Heart right ventricle (tissue), 16 donors: ENCODE measurements around the gene OVCH1. TPM values are rescaled to one million over a fixed set of nuclear protein-coding genes. Genes with fewer than 3 reads are reported as not detected.

ENCODE experiments used
- ATAC-seq, 8 donors: fragments of 200-7000 bp; cut with Tn5 transposase; one replicate each; pipeline ENCODE4 v1.9.1; 2020; ENCODE audit warnings: mild to moderate bottlenecking in 8 of 8, moderate library complexity in 8 of 8, moderate number of reproducible peaks in 1 of 8
- DNase-seq, 2 donors: peaks; one replicate each; pipeline ENCODE4 v3.0.0-alpha.2; 2020
- H3K27ac ChIP-seq, 10 donors: fragments of 200-600 bp; sonication (generic) in 2 of 10; one replicate each; pipeline versions ENCODE4 v1.5.0 to v1.8.0; 2020 to 2022; ENCODE audit warnings: mild to moderate bottlenecking in 3 of 10
- H3K27me3 ChIP-seq, 7 donors: fragments of 200-600 bp; one replicate each; pipeline ENCODE4 v1.8.0; 2021 to 2022; ENCODE audit warnings: mild to moderate bottlenecking in 2 of 7
- H3K36me3 ChIP-seq, 9 donors: fragments of 200-600 bp; sonication (generic) in 1 of 9; one replicate each; pipeline versions ENCODE4 v1.5.0 to v1.8.0; 2020 to 2022; ENCODE audit warnings: mild to moderate bottlenecking in 2 of 9
- H3K4me1 ChIP-seq, 9 donors: fragments of 200-600 bp; sonication (generic) in 1 of 9; one replicate each; pipeline versions ENCODE4 v1.5.0 to v1.8.0; 2020 to 2022; ENCODE audit warnings: mild to moderate bottlenecking in 4 of 9
- H3K4me3 ChIP-seq, 10 donors: fragments of 200-600 bp; sonication (generic) in 2 of 10; one replicate each; pipeline versions ENCODE4 v1.5.0 to v1.8.0; 2020 to 2022; ENCODE audit warnings: mild to moderate bottlenecking in 7 of 10, moderate library complexity in 2 of 10
- H3K9me3 ChIP-seq, 11 donors: fragments of 200-600 bp in 10 of 11; sonication (generic) in 2 of 11; one replicate each; pipeline versions ENCODE4 v1.5.0 to v1.8.0; 2013 to 2022; ENCODE audit warnings: mild to moderate bottlenecking in 2 of 11, control low read depth in 1 of 11, moderate library complexity in 1 of 11
- CTCF ChIP-seq, 9 donors: fragments of 200-600 bp; sonication (generic) in 2 of 9; IDR thresholded peaks; one replicate each; pipeline versions ENCODE4 v1.5.0 to v1.8.0; 2021 to 2022; ENCODE audit warnings: antibody characterized with exemption in 9 of 9, mild to moderate bottlenecking in 5 of 9, moderate library complexity in 1 of 9
- WGBS, 2 donors: extraction: QIAGEN DNeasy Blood & Tissue Kit; methylation state at CpG; one replicate each; pipeline ENCODE4 v1.1.7; 2013; ENCODE audit warnings: inconsistent platforms in 1 of 2; 5-methylcytosine and 5-hydroxymethylcytosine counted together
- intact Hi-C, 10 donors: fragments of 100-400 bp; cut with DNase I; formaldehyde crosslinking; loops; one replicate each; pipeline versions ENCODE4 v1.11.1 to v1.14.2; 2022
- polyA plus RNA-seq, 2 donors: library from polyadenylated mRNA; stranded (reverse); fragments of 200-250 nt; gene quantifications; one replicate each; pipeline ENCODE4 v1.2.3, GENCODE V29; 2013
- total RNA-seq, 10 donors: library from RNA; stranded (reverse); fragmentation: NEBNext Ultra II Directional in 3 of 10; extraction: Animal tissue kit (Norgen Biotek cat#: 25700) in 3 of 10; gene quantifications; one replicate each; pipeline versions ENCODE4 v1.2.1 to v1.2.4, GENCODE V29; 2021 to 2023
- donor health status: Arrhythmogenic right ventricular cardiomyopathy.
- donor health status: ischemic (EF 13 %, LVEDD 7.1; RV severe dilation, severe dysfunction).
- donor health status: healthy with polysubstance abuse.
- donor health status: DM: no; HTN: yes; CAD: no.
- donor health status: DM: no; HTN: no; CAD: no.
- donor health status: ischemic (EF 25% LVEDD 6.9; RV normal size, moderate dysfunction).
- donor health status: ischemic (EF 25% LVEDD 5.7; RV mildly dilated, moderate dysfunction).
- donor health status: healthy.
- donor health status: DM: yes; HTN: yes; CAD: no.
- donor health status: Ischemic cardiomyopathy.
- donor health status: ischemic (EF 35%, LVEDD 5.7; RV mildly dilated, moderate dysfunction).
- donor health status: nonischemic (EF 11% LVEDD 7.7; RV severe dilation, severe dysfunction).
- donor health status: DM: yes; HTN: yes; CAD: no.
- donor health status: PGD.
- donor health status: ischemic (EF 29% LVEDD 5.4; RV normal size, mild dysfunction).
- donor health status: nonischemic (EF 23%, LVEDD 6.1; RV moderate dilation, normal function).

The OVCH1 gene
- total and polyA plus RNA-seq, 12 donors: 0.07 to 0.44 (median 0.21) TPM; not detected in 6

DNA sequence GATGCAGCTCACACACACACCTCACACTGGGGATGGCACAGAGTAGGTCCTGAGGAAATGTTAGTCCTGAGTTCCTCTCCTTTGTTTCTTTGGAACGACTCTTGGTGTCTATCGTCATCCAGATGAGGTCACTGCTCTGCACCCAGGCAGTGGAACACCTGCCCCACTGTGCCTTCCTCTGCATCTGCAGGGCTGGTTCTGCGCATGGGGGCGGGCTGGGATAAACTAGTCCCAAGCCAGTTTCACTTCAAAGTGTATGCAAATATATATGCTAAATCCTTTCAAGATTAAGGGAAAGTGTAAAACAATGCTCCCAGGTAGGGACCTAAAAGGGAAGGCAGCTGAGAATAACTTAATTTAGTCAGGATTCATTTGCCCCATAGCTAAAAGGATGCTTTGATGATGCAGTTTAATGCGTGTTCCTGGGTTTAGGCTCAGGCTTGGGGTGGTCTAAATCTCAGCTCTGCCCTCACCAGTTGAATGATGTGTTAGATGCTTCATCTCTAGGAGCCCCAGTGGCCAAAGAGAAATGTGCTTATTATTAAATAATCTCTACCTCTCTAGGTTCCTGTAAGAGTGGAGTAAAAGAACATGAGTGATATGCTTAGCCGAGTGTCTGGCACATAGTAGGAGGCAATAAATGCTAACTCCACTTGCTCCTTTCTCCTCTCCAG, 47.1 kb upstream of the OVCH1 start:
- 83 to 87% methylated on average over 6 of the region's 6 CpGs for WGBS, 2 donors
- H3K27ac ChIP-seq: no peak overlapping the region
- peaks cover 0 to 31% (median 16%) of the 10 kb centered on the region in 9 donors for H3K4me1 ChIP-seq
- no peak for TF ChIP-seq CTCF (IDR thresholded peaks at IDR 0.05)
- peaks cover 0 to under 1% (median 0%) of the 10 kb centered on the region in 9 donors for H3K36me3 ChIP-seq
- ATAC-seq (no peak), DNase-seq (no peak)
- no peaks in the 10 kb centered on the region for H3K27me3 ChIP-seq
- H3K9me3 ChIP-seq: no peaks in the 10 kb centered on the region
- no peak overlapping the region for H3K4me3 ChIP-seq
- intact Hi-C loops: loop anchor here in 1 of 10 donors (10.0 kb wide), 1 partner anchor 1280 kb away; no protein-coding TSS in a partner anchor

DNA sequence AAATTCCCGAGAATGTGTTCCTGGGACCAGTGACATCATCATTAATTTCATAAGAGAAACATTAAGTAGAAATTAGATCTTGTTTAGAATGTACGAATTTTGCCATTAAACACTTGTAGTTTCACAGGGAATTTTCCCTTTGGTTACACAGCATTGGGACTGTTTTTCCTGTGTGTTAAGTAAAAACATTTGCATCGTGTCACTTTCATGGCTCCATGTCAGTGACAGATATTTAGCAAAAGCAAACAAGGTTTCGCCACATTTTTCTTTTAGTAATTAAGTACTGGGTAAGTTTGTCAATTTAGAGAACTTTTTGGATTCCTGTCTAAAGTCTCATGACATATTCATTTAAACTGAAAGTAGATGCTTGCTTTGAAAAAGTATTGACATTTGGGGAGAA, 45.5 kb upstream of the OVCH1 start:
- ATAC-seq: no peak
- Histone ChIP-seq H3K4me3 (peak overlapping the region in 5 of 10 donors; percentile 2 to 26 (median 9)), H3K4me1 (peaks cover 0 to 30% (median 16%) of the 10 kb centered on the region in 9 donors), H3K36me3 (peaks cover 0 to 14% (median 0%) of the 10 kb centered on the region in 9 donors), H3K27me3 (no peaks in the 10 kb centered on the region), H3K9me3 (no peaks in the 10 kb centered on the region), H3K27ac (peak overlapping the region in 6 of 10 donors; percentile 9 to 39 (median 18))
- WGBS, 2 donors: 65 to 76% methylated on average over 4 of the region's 4 CpGs
- TF ChIP-seq CTCF (IDR thresholded peaks at IDR 0.05): no peak
- intact Hi-C loops: loop anchor here in 1 of 10 donors (10.0 kb wide), 1 partner anchor 1282 kb away; no protein-coding TSS in a partner anchor
- no peak for DNase-seq

- H3K27ac ChIP-seq: no peak overlapping the region
- no peak overlapping the region for H3K4me3 ChIP-seq
- TF ChIP-seq CTCF (IDR thresholded peaks at IDR 0.05): no peak
- no peaks in the 10 kb centered on the region for H3K9me3 ChIP-seq
- ATAC-seq: no peak
- no peak for DNase-seq
- peaks cover 0 to 44% (median 0%) of the 10 kb centered on the region in 9 donors for H3K36me3 ChIP-seq
- intact Hi-C loops: loop anchor here in 2 of 10 donors (10.0 kb wide), 2 partner anchors 348 to 358 kb away; no protein-coding TSS in a partner anchor
- H3K27me3 ChIP-seq: no peaks in the 10 kb centered on the region
- H3K4me1 ChIP-seq: no peaks in the 10 kb centered on the region
- WGBS, 2 donors: 85 to 89% methylated on average over 2 of the region's 2 CpGs
These were observed 39.8 kb upstream of the OVCH1 start for GRCh38 chr12:29537298-29537697.

DNA sequence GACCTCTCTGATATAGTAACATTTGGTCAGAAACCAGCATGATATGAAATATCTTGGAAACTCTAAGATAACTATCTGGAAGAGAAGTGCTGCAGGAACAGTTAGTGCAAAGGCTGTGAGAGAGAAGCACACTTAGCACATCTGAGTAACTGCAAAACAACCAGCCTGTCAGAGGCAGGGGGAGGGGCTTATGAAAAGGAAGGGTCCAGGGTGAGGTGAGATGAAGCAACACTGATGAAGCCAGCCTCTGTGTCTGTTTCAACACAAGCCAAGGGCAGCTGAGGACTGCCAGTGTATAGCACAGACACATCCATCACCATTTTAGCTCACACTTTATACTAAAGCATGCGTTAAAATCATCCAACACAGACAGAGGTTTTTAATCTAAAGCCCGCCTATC, 37.4 kb upstream of the OVCH1 start:
- Histone ChIP-seq H3K36me3 (peaks cover 0 to 44% (median 0%) of the 10 kb centered on the region in 9 donors), H3K9me3 (no peaks in the 10 kb centered on the region), H3K27me3 (no peaks in the 10 kb centered on the region), H3K4me3 (no peak overlapping the region), H3K27ac (no peak overlapping the region), H3K4me1 (no peaks in the 10 kb centered on the region)
- ATAC-seq (peak in 1 of 8 donors; percentile 44), DNase-seq (no peak)
- TF ChIP-seq CTCF (IDR thresholded peaks at IDR 0.05): no peak
- 90 to 96% methylated on average over 2 of the region's 2 CpGs for WGBS, 2 donors
- intact Hi-C loops: loop anchor here in 2 of 10 donors (10.0 kb wide), 2 partner anchors 350 to 360 kb away; no protein-coding TSS in a partner anchor
